ENCODE results near the gene ACCSL.

DNA sequence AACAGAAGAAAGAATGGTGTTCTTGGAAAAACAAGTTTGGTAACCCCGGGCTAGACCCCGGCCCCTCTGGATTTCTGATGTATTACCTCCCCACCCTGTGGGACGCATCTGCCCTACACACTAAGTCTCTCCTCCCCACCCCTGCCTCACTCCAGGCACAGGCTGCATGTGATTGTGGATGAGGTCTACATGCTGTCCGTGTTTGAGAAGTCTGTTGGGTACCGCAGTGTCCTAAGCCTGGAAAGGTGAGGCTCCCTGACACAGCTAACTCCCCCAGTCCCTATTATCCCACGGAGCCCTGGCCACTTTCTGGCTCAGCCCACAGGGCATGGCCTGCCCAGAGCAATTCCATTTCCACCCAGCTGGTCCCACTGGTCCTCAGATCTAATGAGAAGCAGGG lies 31.6 kb downstream of the ACCSL start:
- TF ChIP-seq CREB1 (IDR thresholded peaks at IDR 0.05; ENCODE audit: low read depth) (no peak), RAD21 (IDR thresholded peaks at IDR 0.05; ENCODE audit: low read depth) (no peak), TAF1 (IDR thresholded peaks at IDR 0.05; ENCODE audit: low read depth) (no peak), CEBPB (IDR thresholded peaks at IDR 0.05) (no peak), NFIC (IDR thresholded peaks at IDR 0.05) (no peak)
- TF ChIP-seq, protein P1, sequence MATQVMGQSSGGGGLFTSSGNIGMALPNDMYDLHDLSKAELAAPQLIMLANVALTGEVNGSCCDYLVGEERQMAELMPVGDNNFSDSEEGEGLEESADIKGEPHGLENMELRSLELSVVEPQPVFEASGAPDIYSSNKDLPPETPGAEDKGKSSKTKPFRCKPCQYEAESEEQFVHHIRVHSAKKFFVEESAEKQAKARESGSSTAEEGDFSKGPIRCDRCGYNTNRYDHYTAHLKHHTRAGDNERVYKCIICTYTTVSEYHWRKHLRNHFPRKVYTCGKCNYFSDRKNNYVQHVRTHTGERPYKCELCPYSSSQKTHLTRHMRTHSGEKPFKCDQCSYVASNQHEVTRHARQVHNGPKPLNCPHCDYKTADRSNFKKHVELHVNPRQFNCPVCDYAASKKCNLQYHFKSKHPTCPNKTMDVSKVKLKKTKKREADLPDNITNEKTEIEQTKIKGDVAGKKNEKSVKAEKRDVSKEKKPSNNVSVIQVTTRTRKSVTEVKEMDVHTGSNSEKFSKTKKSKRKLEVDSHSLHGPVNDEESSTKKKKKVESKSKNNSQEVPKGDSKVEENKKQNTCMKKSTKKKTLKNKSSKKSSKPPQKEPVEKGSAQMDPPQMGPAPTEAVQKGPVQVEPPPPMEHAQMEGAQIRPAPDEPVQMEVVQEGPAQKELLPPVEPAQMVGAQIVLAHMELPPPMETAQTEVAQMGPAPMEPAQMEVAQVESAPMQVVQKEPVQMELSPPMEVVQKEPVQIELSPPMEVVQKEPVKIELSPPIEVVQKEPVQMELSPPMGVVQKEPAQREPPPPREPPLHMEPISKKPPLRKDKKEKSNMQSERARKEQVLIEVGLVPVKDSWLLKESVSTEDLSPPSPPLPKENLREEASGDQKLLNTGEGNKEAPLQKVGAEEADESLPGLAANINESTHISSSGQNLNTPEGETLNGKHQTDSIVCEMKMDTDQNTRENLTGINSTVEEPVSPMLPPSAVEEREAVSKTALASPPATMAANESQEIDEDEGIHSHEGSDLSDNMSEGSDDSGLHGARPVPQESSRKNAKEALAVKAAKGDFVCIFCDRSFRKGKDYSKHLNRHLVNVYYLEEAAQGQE (IDR thresholded peaks at IDR 0.05; ENCODE audit: low read depth): no peak

Data from Ishikawa (cell line).